HG03060 (cell line): ENCODE data around the gene KIR3DL1.
"Not testable (repeated sequence)": the region's sequence is repeated elsewhere in the genome, so short reads cannot be mapped to it uniquely, and the experiment has no call there.

ENCODE experiments used
- ATAC-seq: cut with Tn5 transposase; IDR thresholded peaks from one replicate; pipeline ENCODE4 v1.9.1; 2021; ENCODE audit warnings: low read depth, moderate number of reproducible peaks; ENCODE audit not compliant: unreplicated experiment

The KIR3DL1 gene

GRCh38 chr19:54816251-54816650 is at the start of gene KIR3DL1:
Gene KIR3DL1, plus strand, starts transcription at chr19:54816468.
- not testable (repeated sequence) for ATAC-seq

GRCh38 chr19:54769646-54770045 is 46.6 kb upstream of the KIR3DL1 start, which contains the start of gene KIR2DL1:
Gene KIR2DL1, plus strand, starts transcription at chr19:54769793. Its CDS starts 58 bp downstream, at chr19:54769851.
- ATAC-seq = not testable (repeated sequence)

- not testable (repeated sequence) for ATAC-seq
Observed at GRCh38 chr19:54770511-54770910, 45.8 kb upstream of the KIR3DL1 start.

GRCh38 chr19:54771018-54771960 is 45.0 kb upstream of the KIR3DL1 start:
- ATAC-seq = not testable (repeated sequence)

- not testable (repeated sequence) for ATAC-seq
Observed at GRCh38 chr19:54772666-54773065, 43.6 kb upstream of the KIR3DL1 start.

GRCh38 chr19:54775095-54775815 is 41.0 kb upstream of the KIR3DL1 start:
- ATAC-seq = not testable (repeated sequence)

- not testable (repeated sequence) for ATAC-seq
Observed at GRCh38 chr19:54775830-54776229, 40.4 kb upstream of the KIR3DL1 start.

- not testable (repeated sequence) for ATAC-seq
Observed at GRCh38 chr19:54777851-54778250, 38.4 kb upstream of the KIR3DL1 start.

- not testable (repeated sequence) for ATAC-seq
Observed at GRCh38 chr19:54778896-54779295, 37.4 kb upstream of the KIR3DL1 start.

GRCh38 chr19:54782916-54783315 is 33.4 kb upstream of the KIR3DL1 start:
- not testable (repeated sequence) for ATAC-seq

- not testable (repeated sequence) for ATAC-seq
Observed at GRCh38 chr19:54786091-54786723, 30.1 kb upstream of the KIR3DL1 start.

GRCh38 chr19:54788154-54788553 is 28.1 kb upstream of the KIR3DL1 start:
- ATAC-seq = not testable (repeated sequence)

GRCh38 chr19:54790711-54791110 is 25.6 kb upstream of the KIR3DL1 start:
- no peak for ATAC-seq

- no peak for ATAC-seq
Observed at GRCh38 chr19:54791476-54791875, 24.8 kb upstream of the KIR3DL1 start.

- ATAC-seq = no peak
Observed at GRCh38 chr19:54792814-54793213, 23.5 kb upstream of the KIR3DL1 start.

GRCh38 chr19:54795758-54796157 is 20.5 kb upstream of the KIR3DL1 start:
- ATAC-seq = no peak

- no peak for ATAC-seq
Observed at GRCh38 chr19:54803410-54803809, 12.9 kb upstream of the KIR3DL1 start, which contains the start of gene KIR2DL4. Gene KIR2DL4, plus strand, starts transcription at chr19:54803610. Its CDS starts 42 bp downstream, at chr19:54803652.

GRCh38 chr19:54804101-54804500 is 12.2 kb upstream of the KIR3DL1 start:
- ATAC-seq = no peak

- ATAC-seq = no peak
Observed at GRCh38 chr19:54804571-54804970, 11.7 kb upstream of the KIR3DL1 start.

GRCh38 chr19:54805665-54806515 is 10.4 kb upstream of the KIR3DL1 start:
- ATAC-seq = no peak
